Hindlimb muscle (tissue), 1 donor: ENCODE measurements around the gene ANAPC16. TPM values are rescaled to one million over a fixed set of nuclear protein-coding genes. Genes with fewer than 3 reads are reported as not detected.
"Not testable (repeated sequence)": the region's sequence is repeated elsewhere in the genome, so short reads cannot be mapped to it uniquely, and the experiment has no call there.

Source experiments
- DNase-seq: peaks from one replicate; pipeline ENCODE4 v3.0.0-alpha.2; 2013
- polyA plus RNA-seq: library from polyadenylated mRNA; unstranded; fragments of 120-200 nt; gene quantifications from one replicate; pipeline ENCODE4 v1.2.1, GENCODE V29; 2013; ENCODE audit not compliant: insufficient read length

ANAPC16 gene
- polyA plus RNA-seq, 1 donor, result 122 TPM

DNA sequence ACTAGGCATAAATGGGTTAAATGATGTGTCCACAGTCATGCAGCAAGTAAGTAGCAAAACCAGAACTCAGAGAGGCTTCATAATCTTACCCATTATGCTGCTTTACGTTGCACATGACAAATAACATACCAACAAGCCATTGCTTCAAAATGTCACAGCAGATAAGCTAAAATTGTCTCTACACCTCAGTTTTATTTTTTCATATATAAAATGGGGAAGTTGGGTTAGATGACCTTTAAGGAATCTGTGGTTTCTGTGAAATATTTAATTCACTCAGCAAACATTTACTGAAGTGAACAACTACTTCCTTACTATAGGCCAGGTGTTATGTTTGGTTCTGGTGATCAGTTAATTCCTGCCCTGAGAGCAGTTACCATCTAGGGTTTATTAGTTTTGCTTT lies 2.5 kb downstream of the ANAPC16 start:
- DNase-seq, result no peak

DNA sequence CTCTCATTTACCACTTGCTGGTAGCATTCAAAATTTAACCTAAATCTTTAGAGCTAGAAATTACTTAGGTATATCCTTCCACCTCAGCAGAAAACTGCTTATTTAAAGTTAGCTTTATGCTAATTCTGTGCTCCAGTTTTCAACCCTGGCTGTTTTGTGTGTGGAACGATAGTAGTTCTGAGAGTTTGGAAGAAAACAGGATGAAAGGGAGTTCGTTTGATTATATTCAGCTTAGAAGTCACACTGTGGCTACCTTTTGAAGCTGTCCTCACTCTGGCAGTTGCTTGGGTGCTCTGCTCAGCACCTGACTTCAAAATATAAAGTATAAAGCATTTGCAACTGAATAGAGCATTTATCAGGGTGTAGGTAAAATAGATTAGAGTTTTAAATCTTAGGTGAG lies 2.9 kb downstream of the ANAPC16 start:
- no peak for DNase-seq

DNA sequence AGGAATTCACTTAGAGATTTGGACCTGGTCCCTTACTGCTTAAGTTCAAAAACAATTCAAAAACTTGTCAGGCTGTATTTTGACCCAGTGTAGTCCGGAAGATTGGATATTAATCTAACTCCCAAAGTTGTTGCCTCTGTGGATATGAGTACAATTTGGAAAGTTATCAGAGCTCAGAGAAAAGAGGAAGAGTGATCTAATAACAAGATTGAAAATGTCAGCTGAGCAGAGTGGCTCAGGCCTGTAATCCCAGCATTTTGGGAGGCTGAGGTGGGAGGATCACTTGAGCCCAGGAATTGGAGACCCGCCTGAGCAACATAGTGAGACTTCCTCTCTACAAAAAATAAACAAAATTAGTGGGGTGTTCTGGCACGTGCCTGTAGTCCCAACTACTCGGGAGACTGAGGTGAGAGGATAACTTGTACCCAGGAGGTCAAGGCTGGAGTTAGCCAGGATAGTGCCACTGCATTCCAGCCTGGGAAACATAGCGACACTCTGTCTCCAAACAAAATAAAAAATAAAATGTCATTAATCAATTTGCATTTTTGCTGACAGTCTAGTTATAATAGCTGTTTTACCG lies 3.5 kb downstream of the ANAPC16 start:
- no peak for DNase-seq

DNA sequence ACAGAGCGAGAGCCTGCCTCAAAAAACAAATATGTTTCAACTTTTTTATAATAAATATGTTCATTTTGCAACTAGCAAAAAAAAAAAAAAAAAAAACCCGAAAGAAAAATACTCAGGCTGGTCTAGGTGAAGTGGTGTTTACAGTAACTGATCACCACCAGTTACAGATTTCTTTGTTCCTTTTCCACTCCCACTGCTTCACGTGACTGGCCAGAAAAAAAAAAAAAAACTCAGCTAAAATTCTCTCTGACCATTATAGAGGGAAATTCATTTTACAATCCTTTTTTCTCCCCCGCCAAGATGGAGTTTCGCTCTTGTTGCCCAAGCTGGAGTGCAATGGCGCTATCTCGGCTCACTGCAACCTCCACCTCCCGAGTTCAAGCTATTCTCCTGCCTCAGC lies 4.8 kb downstream of the ANAPC16 start:
- DNase-seq, result no peak

DNA sequence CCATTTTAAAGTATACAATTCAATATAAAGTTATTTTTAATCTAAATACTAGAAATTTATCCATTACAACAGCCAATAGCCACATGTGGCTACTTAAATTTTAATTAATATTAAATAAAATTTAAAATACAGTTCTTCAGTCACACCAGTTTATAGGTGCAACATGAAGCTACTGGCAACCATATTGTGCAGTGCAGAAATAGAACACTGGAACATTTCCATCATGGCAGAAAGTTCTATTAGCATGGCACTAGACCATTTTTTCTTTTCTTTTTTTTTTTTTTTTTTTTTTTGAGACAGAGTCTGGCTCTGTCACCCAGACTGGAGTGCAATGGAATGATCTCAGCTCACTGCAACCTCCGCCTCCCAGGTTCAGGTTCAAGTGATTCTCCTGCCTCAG lies 5.5 kb downstream of the ANAPC16 start:
- no peak for DNase-seq

DNA sequence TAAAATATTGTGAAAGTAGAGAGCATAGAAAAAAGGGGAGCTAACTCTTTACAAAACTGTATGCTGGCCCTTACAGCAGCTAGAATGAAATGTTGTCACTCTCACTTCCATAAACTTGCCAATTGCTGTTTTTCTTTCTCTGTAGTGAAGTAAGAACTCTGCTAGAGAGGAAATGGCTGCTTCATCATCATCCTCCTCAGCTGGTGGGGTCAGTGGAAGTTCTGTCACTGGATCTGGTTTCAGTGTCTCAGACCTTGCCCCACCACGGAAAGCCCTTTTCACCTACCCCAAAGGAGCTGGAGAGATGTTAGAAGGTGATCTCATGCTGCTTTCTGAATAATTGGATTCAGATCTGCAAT lies 7.9 kb downstream of the ANAPC16 start:
- DNase-seq, result no peak

DNA sequence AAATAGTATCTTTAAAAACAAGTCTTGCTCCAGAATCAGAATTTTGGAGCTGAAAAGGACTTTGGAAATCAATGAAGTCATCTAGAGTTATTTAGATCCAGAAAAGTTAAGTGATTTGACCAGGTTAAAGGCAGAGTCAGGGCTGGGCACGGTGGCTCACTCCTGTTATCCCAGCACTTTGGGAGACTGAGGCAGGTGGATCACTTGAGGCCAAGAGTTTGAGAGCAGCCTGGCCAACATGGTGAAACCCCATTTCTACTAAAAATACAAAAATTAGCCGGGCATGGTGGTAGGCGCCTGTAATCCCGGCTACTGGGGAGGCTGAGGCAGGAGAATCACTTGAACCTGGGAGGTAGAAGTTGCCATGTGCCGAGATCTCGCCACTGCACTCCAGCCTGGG lies 8.4 kb downstream of the ANAPC16 start:
- not testable (repeated sequence) for DNase-seq

DNA sequence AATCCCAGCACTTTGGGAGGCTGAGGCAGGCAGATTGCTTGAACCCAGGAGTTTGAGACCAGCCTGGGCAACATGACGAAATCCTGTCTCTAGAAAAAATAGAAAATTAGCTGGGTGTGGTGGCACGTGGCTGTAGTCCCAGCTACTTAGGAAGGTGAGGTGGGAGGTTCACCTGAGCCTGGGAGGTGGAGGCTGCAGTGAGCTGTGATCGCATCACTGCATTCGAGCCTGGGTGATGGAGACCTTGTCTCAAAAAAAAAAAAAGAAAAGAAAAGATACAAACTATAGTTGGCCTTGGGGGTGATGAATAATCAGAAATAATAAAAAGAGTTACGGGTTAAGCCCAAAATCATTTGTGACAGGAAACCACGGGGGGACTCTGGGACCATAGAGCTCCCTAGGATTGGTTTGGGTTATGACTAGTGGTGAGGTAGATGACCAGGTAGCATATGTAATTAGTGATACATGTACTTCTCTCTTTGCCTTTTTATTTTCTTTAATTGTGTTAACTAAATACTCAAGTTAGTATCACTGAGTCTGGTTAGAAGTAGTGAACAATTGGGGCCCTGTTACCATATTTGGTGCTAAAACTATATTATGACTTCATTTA lies 10.7 kb downstream of the ANAPC16 start:
- no peak for DNase-seq

DNA sequence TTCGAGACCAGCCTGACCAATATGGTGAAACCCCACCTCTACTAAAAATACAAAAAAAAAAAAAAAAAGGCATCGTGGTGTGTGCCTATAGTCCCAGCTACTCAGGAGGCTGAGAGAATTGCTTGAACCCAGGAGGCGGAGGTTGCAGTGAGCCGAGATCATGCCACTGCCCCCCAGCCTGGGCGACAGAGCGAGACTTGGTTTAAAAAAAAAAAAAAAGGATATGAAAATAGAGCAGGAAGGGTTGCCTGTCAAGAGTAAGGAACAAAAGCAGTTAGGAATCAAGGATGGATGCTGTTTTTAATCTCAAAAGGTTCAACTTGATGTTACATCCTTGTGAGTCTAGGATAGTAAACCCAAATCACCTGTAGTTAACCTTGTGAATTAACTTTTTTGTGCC lies 12.0 kb downstream of the ANAPC16 start:
- DNase-seq, result no peak

DNA sequence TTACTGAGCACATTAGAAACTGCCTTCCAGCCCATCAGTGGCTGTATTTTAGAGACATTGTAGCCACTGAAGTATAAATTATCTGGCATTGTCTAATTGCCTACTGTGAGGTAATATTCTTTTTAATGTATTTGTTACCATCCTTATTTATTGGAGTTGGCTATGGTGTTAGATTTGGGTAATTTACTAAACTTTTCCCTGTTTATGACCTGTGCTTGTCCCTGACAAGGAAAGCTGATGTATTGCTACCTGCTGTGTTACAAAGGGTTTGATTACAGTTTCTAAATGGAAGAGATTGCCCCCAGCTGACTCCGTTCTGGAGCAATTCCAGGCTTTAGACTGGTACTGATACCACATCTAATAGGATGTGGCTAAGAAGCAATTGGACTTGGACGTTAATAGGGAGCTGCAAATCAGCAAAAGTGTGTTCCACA lies 12.5 kb downstream of the ANAPC16 start:
- DNase-seq, result no peak

DNA sequence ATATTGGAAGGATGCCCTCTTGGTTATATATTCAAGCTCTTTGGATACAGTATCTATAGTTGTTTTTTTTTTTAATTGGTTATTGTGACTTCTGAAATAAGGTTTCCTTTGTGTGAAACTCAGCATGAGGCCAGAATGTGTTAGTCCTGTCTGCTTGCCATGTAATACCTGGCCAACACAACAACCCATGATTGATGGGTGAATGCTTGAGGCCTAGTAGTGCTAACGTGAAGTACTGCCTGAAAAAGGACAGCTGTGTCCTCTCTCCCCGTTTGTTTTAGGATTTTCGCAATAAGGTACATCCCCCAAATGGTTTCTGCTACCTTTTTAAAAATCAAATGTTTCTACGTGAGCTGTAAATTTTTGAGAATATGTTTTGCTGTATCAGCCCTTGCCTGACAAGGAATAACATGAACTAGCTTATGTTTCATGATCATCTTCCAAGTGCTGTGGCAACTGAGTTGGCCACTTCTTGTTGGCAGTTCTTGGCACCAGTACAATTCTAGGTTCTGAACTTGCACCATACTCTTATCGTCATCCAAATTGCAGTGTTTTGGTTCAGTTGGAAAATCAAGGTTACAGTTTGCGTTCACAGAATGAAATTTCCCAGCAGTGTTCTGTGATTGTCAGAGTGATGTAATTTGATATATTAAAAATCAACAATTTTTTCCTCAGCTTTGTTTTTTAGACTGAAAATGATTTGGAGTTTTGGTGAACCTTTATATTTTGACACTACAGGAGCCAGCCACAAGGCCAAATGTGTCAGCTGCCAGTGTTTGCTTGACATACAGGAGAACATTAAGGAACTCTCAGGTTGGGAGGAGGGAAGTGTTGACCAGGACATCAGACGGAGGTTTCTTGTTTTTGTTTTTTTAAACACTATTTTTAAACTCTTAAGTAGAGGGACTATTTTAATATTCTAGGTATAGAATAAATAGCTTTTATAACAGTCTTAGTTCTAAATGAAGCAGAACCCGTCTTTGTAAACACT lies 13.7 kb downstream of the ANAPC16 start:
- DNase-seq, result no peak

DNA sequence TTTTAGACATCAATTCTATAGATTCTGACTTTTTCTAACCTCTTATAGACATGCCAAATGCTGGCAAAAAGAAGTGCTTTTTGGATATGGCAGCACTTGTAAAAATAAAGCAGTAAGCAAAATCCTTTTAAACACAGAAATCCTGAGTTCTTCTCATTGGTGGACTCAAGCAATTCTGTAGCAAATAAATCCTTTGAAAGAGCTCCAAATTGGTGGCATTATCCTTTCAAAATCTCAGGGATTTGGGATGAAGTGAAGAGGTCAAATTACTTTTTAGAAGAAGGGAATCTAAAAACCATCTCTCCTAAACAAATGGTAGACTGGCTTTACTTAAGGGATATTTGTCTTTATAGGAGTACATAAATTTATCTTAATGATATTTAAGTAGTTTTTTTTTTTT lies 17.8 kb downstream of the ANAPC16 start:
- no peak for DNase-seq

DNA sequence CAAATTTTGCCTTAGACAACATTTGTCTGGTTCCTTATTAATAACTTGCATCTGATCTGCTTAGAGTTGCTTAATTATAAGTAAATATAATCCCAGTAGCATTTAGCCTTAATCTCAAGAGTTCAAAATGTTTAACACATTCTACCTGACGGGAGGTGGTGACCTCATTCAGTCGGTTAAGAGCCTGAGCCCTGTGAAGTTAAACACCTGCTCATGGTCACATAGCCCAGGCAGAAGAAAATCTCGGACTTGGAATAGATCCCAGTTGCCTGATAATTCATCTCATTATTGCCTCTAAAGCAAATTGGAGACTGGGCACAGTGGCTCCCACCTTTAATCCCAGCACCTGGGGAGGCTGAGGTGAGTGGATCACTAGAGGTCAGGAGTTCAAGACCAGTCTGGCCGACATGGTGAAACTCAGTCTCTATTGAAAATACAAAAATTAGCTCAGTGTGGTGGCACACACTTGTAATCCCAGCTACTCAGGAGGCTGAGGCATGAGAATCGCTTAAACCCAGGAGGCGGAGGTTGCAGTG lies 18.8 kb downstream of the ANAPC16 start:
- DNase-seq, result no peak

DNA sequence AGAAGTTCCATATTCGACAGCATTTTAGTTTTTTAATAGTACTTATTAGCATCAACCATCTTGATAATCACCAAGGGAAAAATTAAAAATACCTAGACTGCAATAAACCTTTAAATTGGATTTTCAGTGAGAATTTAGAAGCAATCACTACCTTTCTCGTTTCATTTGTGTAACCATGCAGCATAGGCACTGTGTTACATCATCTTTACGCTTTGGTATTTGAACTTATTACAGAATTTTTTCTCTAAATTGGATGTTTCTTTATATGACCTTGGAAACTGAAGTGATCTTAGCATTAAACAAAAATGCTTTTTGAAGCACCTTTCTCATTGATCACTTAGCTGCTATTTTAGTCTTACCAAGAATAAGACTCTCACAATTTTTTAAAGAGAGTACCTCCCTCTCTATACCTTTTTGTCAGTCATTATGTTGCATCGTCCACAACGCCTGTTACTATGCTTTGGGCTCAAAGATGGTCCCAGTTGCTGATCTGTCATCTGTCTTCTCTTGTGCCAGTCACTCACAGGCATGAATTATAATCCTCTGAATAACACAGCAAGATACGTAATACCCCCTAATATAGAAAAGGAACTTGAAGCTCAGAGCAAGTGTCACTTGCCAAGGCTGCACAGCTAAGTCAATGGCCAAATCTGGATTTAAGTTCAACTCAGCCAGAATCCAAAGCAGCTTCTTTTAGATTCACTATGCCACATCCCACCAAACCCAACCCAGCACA lies 19.9 kb downstream of the ANAPC16 start:
- no peak for DNase-seq

DNA sequence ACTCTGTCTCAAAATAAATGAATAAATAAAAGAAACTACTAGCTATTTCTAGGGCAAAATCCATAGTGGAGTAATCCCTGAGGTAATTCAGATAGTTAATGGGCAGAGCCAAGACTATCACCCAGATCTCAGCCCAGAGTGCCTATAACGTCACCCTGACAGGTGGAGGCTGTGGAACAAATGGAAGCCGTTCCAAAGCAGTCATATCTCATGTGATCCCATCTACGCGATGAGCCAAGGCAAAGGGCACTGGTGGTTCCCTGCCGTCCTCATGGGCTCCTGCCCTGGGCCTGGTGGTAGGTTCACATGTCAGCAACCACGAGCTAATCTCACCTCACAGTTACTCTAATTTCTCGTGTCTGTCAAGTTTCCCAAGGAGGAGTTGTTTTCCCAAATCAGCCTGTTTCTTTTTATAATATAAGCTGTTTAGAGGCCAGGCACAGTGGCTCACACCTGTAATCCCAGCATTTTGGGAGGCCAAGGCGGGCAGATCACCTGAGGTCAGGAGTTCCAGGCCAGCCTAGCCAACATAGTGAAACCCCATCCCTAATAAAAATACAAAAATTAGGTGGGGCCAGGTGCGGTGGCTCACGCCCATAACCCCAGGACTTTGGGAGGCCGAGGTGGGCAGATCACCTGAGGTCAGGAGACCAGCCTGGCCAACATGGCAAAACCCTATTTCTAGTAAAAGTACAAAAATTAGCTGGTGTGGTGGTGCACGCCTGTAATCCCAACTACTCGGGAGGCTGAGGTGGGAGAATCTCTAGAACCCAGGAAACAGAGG lies 22.8 kb downstream of the ANAPC16 start:
- DNase-seq, result no peak

DNA sequence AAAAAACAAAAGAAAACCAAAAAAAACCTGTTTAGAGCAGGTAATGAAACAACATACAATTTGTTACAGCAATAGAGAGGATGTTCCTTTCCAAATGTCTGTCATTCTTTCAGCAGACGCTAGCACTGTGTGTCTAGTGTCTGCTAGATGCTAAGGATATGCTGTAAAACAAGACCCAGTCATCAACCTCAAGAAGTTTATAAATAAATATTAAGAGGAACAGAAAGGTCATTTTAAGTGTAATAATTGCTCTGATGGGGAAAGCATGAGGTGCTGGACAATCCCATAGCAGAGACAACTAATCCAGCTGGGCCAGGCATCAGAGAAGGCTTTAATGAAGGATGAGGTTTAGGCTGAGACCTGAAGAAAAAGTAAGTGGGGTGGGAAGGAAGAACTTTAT lies 23.6 kb downstream of the ANAPC16 start:
- DNase-seq, result no peak

DNA sequence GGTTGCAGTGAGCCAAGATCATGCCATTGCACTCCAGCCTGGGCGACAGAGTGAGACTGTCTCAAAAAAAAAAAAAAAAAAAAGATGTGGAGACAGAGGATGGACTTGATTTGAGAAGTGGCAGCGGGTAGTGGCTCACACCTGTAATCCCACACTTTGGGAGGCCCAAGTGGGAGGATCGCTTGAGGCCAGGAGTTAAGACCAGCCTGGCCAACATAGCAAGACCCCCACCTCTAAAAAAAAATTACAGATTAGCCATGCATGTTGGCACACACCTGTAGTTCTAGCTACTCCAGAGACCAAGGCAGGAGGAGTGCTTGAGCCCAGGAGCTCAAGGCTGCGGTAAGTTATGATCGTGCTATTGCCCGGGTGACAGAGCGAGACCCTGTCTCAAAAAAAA lies 24.6 kb downstream of the ANAPC16 start:
- DNase-seq, result no peak

DNA sequence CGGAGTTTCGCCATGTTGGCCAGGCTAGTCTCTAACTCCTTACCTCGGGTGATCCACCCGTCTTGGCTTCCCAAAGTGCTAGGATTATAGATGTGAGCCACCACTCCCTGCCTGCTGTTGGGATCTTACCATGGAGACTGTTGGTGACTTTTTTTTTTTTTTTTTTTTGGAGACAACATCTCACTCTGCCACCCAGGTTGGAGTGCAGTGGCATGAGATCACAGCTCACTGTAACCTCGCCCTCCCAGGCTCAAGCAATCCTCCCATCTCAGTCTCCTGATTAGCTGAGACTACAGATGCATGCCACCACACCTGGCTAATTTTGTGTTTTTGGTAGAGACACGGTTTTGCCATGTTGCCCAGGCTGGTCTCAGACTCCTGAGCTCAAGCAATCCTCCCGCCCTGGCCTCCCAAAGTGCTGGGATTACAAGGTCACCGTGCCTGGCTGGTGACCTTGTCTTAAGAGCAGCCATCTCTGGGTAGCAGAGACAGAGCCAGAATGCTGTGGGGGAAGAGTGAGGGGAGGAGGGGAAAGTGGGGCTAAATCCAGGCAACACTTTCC lies 26.0 kb downstream of the ANAPC16 start:
- DNase-seq, result no peak

DNA sequence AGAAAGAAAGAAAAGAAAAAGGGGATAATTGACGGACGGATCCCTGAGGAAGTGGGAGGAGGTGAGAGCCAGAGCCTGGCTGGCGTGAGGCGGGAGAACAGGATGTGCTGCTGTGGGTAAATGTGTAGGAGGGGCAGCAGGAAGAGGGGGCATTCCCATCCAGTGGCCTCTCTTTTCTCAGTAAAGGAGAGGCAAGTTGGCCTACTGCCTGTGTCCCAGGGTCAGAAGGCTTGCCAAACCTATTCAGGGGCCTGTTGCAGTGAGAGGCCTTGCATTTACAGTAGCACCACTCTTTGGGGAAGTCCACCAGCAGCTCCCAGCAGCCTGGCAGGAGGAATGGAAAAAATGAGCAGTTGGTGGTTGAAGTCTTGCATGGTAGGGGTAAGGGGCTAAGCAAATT lies 26.9 kb downstream of the ANAPC16 start:
- DNase-seq, result peak; percentile 69

DNA sequence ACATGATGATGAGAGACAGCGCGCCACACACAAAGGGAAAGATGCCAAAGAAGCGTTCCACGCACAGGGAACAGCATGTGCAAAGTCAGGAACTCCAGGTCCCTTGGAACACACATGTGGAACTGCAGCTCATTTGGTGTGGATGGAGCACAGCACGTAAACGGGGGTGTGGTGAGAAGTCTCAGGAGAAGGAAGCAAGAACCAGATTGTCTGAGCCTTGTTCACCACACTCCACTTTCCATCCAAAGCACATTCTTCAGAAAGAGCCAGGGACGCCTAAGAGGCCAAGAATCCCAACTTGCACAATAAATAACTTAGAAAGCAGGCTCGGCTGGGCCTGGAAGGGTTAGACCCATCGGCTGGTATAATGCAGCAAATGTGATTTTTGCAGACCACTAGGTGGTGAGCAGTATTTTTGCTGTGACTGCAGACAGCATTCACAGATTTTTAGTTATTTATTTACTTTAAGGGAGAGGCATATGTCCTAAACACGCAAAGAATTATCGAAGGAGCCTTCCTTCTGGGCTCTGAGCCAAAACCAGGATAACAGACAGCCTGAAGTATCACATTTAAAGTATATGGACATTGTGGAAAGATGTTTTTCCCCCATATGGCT lies 28.1 kb downstream of the ANAPC16 start:
- peak; percentile 65 for DNase-seq

DNA sequence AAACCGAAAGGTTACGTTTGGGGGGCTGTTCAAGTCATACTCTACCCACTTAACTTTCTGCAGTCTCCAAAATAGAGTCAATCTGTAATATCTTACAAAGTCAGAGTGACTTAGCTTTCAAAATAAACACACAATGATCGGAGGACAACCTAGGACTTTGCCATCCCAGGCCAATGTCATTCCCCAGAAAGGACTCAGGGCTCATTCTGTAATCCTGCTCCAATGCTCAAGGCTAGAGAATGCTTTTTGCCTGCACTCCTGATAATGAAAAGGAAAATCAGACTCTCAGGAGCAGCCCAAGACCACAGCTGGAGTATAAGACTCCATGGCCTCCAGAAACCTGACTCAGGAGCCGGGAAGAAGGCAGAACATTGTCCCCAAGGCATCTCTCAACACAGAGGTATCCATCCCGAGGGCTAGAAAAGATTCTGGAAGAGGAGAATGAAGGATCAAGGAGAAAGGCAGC lies 28.8 kb downstream of the ANAPC16 start:
- no peak for DNase-seq
